RWPE2 (cell line): ENCODE data around the gene DDOST.

Experiments
- ATAC-seq: fragments of 200-7000 bp; cut with Tn5 transposase; 3 replicates; pipeline ENCODE4 v1.9.1; 2021; ENCODE audit warnings: low read depth
- DNase-seq: peaks from one replicate; pipeline ENCODE4 v3.0.0-alpha.2; 2020; ENCODE audit warnings: low spot score
- H3K27ac ChIP-seq: fragments of 450-650 bp; 2 replicates; pipeline ENCODE4 v1.5.1; 2017; ENCODE audit warnings: mild to moderate bottlenecking; ENCODE audit not compliant: poor library complexity, severe bottlenecking
- H3K27me3 ChIP-seq: fragments of 250-450 bp; sonication (Bioruptor Pico); 2 replicates; pipeline ENCODE4 v1.5.1; 2021; ENCODE audit warnings: mild to moderate bottlenecking, moderate library complexity; ENCODE audit not compliant: insufficient read depth, poor library complexity, severe bottlenecking
- H3K36me3 ChIP-seq: fragments of 250-450 bp; sonication (Bioruptor Pico); 2 replicates; pipeline ENCODE4 v1.5.1; 2020; ENCODE audit warnings: low read depth, mild to moderate bottlenecking, moderate library complexity
- H3K4me1 ChIP-seq: fragments of 250-450 bp; sonication (Bioruptor Pico); 2 replicates; pipeline ENCODE4 v1.5.1; 2021; ENCODE audit warnings: mild to moderate bottlenecking, moderate library complexity; ENCODE audit not compliant: insufficient read depth, poor library complexity, severe bottlenecking
- H3K4me3 ChIP-seq: fragments of 250-450 bp; sonication (Bioruptor Pico); 2 replicates; pipeline ENCODE4 v1.5.1; 2021; ENCODE audit warnings: mild to moderate bottlenecking, moderate library complexity; ENCODE audit not compliant: severe bottlenecking
- H3K9me3 ChIP-seq: fragments of 250-450 bp; sonication (Bioruptor Pico); 2 replicates; pipeline ENCODE4 v1.5.1; 2021; ENCODE audit warnings: mild to moderate bottlenecking, moderate library complexity; ENCODE audit not compliant: severe bottlenecking
- CTCF ChIP-seq: fragments of 450-650 bp; IDR thresholded peaks from one replicate; pipeline ENCODE4 v1.5.1; 2017; ENCODE audit warnings: mild to moderate bottlenecking, moderate library complexity; ENCODE audit not compliant: poor library complexity, severe bottlenecking

Gene DDOST

GRCh38 chr1:20633190-20634064 lies 27.7 kb downstream of the DDOST start, which contains the start of gene PINK1:
Gene PINK1, plus strand, starts transcription at chr1:20633458. Its CDS starts 91 bp downstream, at chr1:20633549.
- peak; percentile 86 for ATAC-seq
- Histone ChIP-seq H3K9me3 (peaks cover 3% of the 10 kb centered on the region), H3K36me3 (no peaks in the 10 kb centered on the region), H3K4me1 (no peaks in the 10 kb centered on the region), H3K4me3 (peak within 1 kb of the TSS; percentile 93), H3K27me3 (no peaks in the 10 kb centered on the region), H3K27ac (peak within 1 kb of the TSS; percentile 56)
- peak; percentile 86 for DNase-seq
- peak; percentile 98 for TF ChIP-seq CTCF

- H3K27me3 ChIP-seq: no peaks in the 10 kb centered on the region
- H3K9me3 ChIP-seq: peaks cover 3% of the 10 kb centered on the region
- no peaks in the 10 kb centered on the region for H3K36me3 ChIP-seq
- DNase-seq (no peak), ATAC-seq (no peak)
- no peak for TF ChIP-seq CTCF
- H3K4me1 ChIP-seq: no peaks in the 10 kb centered on the region
- H3K27ac ChIP-seq: no peak overlapping the region
- no peak overlapping the region for H3K4me3 ChIP-seq
Measured at GRCh38 chr1:20632386-20632785, 28.8 kb downstream of the DDOST start.

- Histone ChIP-seq H3K4me3 (no peak overlapping the region), H3K4me1 (no peaks in the 10 kb centered on the region), H3K9me3 (peaks cover 3% of the 10 kb centered on the region), H3K27ac (no peak overlapping the region), H3K36me3 (no peaks in the 10 kb centered on the region), H3K27me3 (no peaks in the 10 kb centered on the region)
- DNase-seq: no peak
- no peak for TF ChIP-seq CTCF
- ATAC-seq: no peak
Measured at GRCh38 chr1:20630729-20631128, 30.4 kb downstream of the DDOST start.

GRCh38 chr1:20626524-20626923 lies 34.6 kb downstream of the DDOST start:
- no peak overlapping the region for H3K27ac ChIP-seq
- no peak overlapping the region for H3K4me3 ChIP-seq
- DNase-seq (no peak), ATAC-seq (no peak)
- TF ChIP-seq CTCF: no peak
- H3K36me3 ChIP-seq: no peaks in the 10 kb centered on the region
- no peaks in the 10 kb centered on the region for H3K4me1 ChIP-seq
- H3K27me3 ChIP-seq: no peaks in the 10 kb centered on the region
- peaks cover 3% of the 10 kb centered on the region for H3K9me3 ChIP-seq

- H3K9me3 ChIP-seq: no peaks in the 10 kb centered on the region
- no peak overlapping the region for H3K4me3 ChIP-seq
- TF ChIP-seq CTCF: no peak
- H3K27me3 ChIP-seq: no peaks in the 10 kb centered on the region
- no peaks in the 10 kb centered on the region for H3K4me1 ChIP-seq
- no peaks in the 10 kb centered on the region for H3K36me3 ChIP-seq
- DNase-seq (no peak), ATAC-seq (no peak)
- no peak overlapping the region for H3K27ac ChIP-seq
Measured at GRCh38 chr1:20626098-20626427, 35.1 kb downstream of the DDOST start.
